HG03108 (cell line): ENCODE results near the gene C5orf15.

Source experiments
- ATAC-seq: cut with Tn5 transposase; IDR thresholded peaks from one replicate; pipeline ENCODE4 v1.9.1; 2021; ENCODE audit warnings: moderate library complexity; ENCODE audit not compliant: unreplicated experiment

The C5orf15 gene

GRCh38 chr5:133925866-133926488, 42.4 kb downstream of the C5orf15 start:
- ATAC-seq, result no peak

- ATAC-seq, result no peak
Measured at GRCh38 chr5:133925269-133925668, 43.2 kb downstream of the C5orf15 start.

- ATAC-seq, result no peak
Measured at GRCh38 chr5:133924221-133924920, 44.1 kb downstream of the C5orf15 start.

GRCh38 chr5:133921979-133922378, 46.4 kb downstream of the C5orf15 start:
- no peak for ATAC-seq

- ATAC-seq, result no peak
Measured at GRCh38 chr5:133921069-133921468, 47.4 kb downstream of the C5orf15 start.

GRCh38 chr5:133919148-133920136, 49.0 kb downstream of the C5orf15 start:
- ATAC-seq, result no peak

- ATAC-seq, result no peak
Measured at GRCh38 chr5:133918731-133919130, 49.7 kb downstream of the C5orf15 start.

- no peak for ATAC-seq
Measured at GRCh38 chr5:133918316-133918715, 50.1 kb downstream of the C5orf15 start.

- ATAC-seq, result no peak
Measured at GRCh38 chr5:133917785-133918184, 50.6 kb downstream of the C5orf15 start.

- no peak for ATAC-seq
Measured at GRCh38 chr5:133916914-133917313, 51.5 kb downstream of the C5orf15 start.

GRCh38 chr5:133916479-133916878, 51.9 kb downstream of the C5orf15 start:
- no peak for ATAC-seq

- no peak for ATAC-seq
Measured at GRCh38 chr5:133914434-133914833, 54.0 kb downstream of the C5orf15 start.

GRCh38 chr5:133913413-133914155, 54.8 kb downstream of the C5orf15 start:
- ATAC-seq, result no peak

- ATAC-seq, result no peak
Measured at GRCh38 chr5:133912951-133913350, 55.5 kb downstream of the C5orf15 start.

GRCh38 chr5:133910571-133910970, 57.9 kb downstream of the C5orf15 start:
- ATAC-seq, result no peak

GRCh38 chr5:133909603-133910002, 58.8 kb downstream of the C5orf15 start:
- no peak for ATAC-seq

GRCh38 chr5:133907075-133907474, 61.4 kb downstream of the C5orf15 start:
- no peak for ATAC-seq

GRCh38 chr5:133906303-133906702, 62.1 kb downstream of the C5orf15 start:
- ATAC-seq, result no peak
